ENCODE results near the gene H2AZ2.
"Not testable (repeated sequence)": the region's sequence is repeated elsewhere in the genome, so short reads cannot be mapped to it uniquely, and the experiment has no call there.

H2AZ2 gene

DNA sequence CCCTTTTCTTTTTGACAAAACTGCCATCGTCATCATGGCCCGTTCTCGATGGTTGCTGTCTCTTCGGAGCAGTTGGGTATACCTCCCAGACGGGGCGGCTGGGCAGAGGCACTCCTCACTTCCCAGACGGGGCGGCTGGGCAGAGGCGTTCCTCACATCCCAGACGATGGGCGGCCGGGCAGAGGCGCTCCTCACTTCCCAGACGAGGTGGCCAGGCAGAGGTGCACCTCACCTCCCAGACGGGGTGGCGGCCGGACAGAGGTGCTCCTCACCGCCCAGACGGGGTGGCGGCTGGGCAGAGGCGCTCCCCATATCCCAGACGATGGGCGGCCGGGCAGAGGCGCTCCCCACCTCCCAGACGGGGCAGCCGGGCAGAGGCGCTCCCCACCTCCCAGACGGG is 22.9 kb upstream of the H2AZ2 start:
- DNase-seq (ENCODE audit: low read depth): not testable (repeated sequence)

DNA sequence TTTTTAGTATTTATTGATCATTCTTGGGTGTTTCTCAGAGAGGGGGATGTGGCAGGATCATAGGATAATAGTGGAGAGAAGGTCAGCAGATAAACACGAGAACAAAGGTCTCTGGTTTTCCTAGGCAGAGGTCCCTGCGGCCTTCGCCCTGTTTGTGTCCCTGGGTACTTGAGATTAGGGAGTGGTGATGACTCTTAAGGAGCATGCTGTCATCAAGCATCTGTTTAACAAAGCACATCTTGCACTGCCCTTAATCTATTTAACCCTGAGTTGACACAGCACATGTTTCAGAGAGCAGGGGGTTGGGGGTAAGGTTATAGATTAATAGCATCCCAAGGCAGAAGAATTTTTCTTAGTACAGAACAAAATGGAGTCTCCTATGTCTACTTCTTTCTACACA is 22.4 kb upstream of the H2AZ2 start:
- not testable (repeated sequence) for DNase-seq (ENCODE audit: low read depth)

DNA sequence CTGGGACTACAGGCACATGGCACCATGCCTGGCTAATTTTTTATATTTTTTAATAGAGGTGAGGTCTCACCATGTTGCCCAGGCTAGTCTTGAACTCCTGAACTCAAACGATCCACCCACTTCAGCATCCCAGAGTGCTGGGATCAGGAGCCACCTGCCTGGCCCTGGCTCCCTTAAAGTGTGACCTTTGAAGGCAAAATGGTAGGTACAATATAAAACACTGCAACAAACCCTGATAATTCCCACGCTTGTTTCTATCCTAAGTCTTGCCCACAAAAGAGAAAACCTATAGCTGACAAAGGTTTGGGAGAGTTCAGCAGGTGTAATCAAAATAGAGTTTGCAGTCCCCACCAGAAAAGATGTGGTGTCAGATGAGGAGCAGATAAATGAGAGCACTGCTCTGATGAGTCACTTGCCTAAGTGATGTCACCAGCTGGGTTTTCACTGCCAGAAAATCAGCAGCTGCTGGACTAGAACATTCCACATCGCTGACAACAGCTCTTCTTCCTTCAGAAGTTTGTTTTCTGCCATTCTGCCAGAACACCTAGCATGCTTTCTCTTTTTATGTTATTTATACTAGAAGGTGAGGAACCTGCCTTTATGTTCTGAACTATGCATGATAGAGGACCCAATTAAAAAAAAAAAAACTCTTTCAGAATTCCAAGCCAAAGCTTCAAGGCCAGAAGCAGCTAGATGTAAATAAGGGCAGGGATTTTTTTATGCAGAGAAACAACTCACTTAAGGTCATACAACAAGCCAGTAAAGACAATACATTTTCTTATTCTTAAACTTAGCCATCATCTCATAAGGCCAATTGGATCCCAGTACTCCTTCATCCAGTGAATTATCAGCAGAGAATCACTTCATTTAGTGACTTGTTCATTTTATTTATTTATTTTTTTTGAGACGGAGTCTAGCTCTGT is 19.4 kb upstream of the H2AZ2 start:
- no peak for DNase-seq (ENCODE audit: low read depth)

DNA sequence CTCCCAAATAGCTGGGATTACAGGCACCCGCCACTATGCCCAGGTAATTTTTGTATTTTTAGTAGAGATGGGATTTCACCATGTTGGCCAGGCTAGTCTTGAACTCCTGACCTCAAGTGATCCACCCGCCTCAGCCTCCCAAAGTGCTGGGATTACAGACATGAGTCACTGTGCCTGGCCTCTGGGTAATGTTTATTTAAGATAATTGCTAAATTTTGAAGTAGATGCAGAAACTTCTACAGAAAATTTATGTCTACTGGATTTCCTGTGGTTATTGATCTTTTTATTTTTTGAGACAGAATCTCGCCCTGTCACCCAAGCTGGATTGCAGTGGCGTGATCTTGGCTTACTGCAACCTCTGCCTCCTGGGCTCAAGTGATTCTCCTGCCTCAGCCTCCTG is 14.1 kb upstream of the H2AZ2 start:
- DNase-seq (ENCODE audit: low read depth): not testable (repeated sequence)

DNA sequence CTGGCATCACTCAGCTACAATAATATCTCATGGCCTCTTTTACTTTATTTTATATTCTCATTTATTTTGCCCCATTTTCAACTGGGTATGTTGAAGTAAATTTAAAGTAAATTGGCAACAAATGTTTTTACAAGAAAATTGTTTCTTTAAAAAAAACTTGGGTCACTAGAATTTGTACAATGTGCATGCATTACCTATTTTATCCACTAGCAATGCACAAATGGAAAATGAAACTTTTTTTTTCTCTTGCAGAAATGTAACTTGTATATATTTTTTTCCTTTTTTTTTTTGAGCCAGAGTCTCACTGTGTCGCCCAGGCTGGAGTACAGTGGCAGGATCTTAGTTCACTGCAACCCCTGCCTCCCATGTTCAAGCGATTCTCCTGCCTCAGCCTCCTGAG is 10.3 kb upstream of the H2AZ2 start:
- no peak for DNase-seq (ENCODE audit: low read depth)

DNA sequence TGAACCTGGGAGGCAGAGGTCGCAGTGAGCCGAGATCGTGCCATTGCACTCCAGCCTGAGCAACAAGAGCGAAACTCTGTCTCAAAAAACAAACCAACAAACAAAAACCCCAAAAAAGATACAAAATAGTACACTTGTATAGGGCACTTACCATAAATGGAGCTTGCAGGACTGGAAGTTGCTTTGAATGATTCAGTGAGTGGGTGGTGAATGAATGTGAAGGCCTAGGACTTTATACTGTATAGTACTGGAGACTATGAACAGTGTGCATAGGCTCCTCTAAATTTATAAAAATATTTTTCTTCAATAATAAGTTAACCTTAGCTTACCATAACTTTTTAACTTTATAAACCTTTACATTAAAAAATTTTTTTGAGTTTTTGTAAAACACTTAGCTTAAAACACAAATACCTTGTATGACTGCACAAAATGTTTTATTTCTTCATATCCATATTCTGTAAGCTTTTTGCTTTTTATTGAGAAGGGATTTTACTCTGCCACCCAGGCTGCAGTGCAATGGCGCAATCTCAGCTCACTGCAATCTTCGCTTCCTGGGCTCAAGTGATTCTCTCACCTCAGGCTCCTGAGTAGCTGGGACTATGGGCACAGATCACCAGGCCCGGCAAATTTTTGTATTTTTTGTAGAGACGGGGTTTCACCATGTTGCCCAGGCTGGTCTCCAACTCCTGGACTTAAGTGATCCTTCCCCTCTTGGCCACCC is 6.9 kb upstream of the H2AZ2 start:
- DNase-seq (ENCODE audit: low read depth): no peak

DNA sequence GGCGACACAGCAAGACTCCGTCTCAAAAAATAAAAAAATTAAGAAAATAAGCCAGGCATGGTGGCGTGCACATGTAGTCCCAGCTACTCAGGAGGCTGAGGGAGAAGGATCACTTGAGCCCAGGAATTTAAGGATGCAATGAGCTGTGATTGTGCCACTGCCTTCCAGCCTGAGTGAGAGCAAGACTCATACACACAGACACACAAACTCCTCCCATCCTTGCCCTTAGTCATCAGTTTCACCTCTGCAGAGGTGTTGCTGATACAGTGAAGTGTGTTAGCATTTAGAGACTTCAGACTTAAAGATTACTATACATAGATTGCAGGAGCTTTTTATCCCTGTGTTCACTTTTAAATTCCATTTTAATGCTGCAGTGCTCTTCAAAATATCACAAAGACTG is 5.5 kb upstream of the H2AZ2 start:
- no peak for DNase-seq (ENCODE audit: low read depth)

DNA sequence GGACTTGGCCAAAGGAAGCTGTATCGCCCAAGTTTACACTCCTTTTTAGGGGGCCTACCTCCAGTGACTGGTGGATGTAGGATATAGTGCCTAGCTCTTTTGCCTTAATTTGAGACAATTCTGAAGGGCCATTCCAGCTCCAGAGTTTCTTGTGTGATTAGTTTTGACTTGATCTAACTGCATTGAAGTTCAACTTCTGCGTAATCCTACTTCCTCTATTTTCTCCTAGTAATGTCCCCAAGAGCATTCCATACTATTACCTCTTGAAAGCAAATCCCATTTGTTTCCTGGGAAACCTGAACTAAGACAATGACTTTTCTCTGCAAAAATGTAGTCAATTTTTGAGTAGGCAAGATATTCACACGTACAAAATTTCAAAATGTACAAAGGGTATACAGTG is 4.7 kb upstream of the H2AZ2 start:
- no peak for DNase-seq (ENCODE audit: low read depth)

DNA sequence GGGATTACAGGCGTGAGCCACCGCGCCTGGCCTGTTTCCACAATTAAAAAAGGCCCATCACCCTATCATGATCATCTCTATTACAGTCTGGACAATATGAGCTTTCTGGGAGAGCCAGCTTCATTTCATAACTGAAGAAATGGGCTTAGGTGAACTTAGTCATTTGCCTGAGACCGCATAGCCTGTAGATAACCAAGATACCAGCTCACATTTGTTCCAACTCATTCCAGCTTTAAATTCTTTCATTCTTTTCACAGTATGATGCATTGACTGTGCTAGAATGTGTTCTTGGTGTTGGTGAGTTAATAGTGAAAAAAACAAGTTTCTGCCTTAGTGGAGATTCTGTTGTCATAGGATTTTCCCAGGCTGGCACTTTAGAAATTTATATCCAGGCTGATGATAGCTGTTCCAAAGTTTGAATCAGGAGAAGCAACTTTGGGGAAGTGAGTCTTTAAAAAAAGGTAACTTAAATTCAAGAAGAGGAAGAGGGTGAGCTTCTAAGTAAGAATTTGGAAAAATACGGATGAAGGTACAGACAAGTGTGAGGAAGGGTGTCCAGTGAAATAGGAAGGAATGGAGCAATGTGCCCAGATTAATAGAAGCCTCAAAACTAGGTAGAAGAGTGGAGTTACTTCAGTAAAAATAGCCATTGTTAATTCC is 2.1 kb upstream of the H2AZ2 start:
- no peak for DNase-seq (ENCODE audit: low read depth)

DNA sequence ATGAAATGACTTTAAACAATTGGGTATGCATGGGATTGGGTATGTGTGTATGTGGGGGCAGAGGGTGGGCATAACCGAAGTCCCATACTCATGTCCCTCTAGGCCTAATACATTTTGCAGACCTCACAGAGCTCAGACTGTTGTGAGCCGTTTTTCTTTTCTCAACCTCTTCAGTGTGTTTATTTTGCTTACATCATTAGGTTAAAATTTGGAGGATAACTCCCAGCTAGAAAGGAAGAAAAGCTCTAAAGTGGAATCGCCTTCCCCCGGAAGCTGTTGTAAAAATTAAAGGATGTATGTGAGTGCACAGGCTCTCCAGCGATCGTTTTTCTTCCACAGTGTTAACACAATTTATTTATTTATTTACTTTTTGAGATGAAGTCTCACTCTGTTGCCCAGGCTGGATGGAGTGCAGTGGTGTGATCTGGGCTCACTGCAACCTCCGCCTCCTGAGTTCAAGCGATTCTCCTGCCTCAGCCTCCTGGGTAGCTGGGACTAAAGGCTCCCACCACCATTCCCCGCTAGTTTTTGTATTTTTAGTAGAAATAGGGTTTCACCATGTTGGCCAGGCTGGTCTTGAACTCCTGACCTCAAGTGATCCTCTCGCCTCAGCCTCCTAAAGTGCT is 1.5 kb upstream of the H2AZ2 start:
- no peak for DNase-seq (ENCODE audit: low read depth)

DNA sequence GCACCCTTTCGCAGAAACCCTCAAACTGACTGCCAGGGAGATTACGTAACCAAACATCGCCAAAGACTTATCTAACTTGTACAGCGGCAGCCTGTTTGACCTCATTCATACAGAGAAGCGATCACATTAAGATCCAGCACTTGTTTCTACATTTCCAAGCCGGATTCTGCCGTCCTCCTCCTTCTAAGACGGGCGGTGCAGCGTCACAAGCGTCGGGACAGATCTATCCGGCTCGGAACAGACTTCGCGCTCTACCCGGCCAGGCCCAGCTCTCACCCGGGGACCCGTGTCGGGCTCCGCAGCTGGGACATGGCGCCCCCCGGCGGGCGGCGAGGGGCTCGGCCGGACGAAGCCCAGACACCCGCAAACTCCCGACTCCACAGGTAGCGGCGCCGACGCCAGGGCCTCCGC is 373 bp downstream of the H2AZ2 start:
- peak; percentile 76 for DNase-seq (ENCODE audit: low read depth)

DNA sequence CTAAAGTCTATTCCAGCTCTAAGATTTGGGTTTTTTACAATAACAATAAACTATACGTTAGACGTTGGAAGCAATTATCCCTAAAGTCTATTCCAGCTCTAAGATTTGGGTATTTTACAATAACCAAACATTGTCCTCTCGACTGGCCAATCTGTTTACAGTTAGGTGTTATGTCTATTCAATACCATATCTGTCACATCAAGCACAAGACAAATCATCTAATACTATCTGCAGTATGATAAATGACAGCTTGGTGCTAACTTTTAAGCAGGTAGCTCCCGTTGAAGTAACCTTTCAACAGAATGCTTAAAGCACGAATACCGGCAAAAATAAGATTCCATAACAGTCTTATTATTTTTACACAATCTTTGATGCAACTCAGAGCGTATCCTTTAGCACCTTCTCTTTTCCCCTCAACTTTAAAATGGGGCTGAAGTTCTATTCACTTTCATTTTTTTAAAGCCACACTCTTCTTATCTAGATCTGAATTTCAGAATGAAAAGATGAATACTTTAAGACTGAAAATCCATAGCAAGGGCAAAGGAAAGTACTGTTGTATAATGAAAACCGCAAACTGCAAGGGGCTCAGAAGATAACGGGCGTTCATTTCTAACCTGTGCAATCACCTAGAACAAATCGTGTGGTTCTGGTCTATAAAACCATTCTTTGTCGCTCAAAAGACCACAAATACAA is 925 bp downstream of the H2AZ2 start:
- peak; percentile 7 for DNase-seq (ENCODE audit: low read depth)

DNA sequence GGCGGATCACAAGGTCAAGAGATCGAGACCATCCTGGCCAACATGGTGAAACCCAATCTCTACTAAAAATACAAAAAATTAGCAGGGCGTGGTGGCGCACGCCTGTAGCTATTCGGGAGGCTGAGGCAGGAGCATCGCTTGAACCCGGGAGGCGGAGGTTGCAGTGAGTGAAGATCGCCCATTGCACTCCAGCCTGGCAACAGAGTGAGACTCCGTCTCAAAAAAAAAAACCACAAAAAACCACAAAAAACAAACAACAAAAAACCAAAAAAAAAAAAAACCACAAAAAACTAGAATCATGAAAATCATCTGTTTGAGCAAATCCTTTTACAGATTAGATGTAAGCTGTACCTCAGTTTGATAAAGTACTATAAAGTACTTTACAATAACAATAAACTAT is 1.5 kb downstream of the H2AZ2 start:
- DNase-seq (ENCODE audit: low read depth): not testable (repeated sequence)

DNA sequence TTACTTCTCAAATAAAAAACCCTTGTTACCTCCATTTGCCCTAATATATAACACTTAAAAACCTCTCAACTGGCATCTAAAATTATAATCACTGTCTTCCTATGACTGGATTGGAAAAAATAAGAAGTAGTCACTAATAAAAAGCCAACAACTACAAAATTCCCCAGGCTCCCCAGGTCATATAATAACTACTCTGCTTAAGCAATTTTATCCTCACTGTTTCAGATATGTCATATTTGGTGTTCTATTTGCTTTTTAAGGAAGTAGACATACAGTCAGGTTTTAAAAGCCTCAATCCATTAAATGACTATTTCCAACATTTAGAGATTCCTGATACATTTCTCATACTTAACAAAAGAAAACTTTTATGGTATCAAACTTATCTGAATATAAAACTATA is 2.4 kb downstream of the H2AZ2 start:
- no peak for DNase-seq (ENCODE audit: low read depth)

DNA sequence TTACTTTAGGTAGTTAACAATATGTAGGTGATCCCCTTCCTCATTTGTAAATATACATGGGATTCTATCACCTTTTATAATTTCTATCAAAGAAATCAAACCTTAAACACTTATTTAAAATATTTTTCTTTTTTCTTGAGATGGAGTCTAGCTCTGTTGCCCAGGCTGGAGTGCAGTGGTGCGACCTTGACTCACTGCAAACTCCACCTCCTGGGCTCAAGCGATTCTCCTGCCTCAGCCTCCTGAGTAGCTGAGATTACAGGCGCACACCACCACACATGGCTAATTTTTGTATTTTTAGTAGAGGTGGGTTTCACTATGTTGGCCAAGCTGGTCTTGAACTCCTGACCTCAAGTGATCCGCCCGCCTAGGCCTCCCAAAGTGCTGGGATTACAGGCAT is 4.4 kb downstream of the H2AZ2 start:
- DNase-seq (ENCODE audit: low read depth): not testable (repeated sequence)

DNA sequence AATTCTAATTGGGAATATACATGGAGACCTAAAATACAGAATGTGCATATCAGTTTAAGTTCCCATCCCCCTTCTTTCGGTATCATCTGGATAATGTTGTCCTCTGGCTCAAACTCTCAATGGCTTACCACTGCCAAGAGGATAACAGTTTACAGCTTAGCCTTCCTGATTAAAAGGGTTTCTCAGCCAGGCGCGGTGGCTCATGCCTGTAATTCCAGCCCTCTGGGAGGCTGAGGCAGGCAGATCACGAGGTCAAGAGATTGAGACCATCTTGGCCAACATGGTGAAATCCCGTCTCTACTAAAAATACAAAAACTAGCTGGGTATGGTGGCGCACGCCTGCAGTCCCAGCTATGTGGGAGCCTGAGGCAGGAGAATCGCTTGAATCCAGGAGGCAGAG is 5.2 kb downstream of the H2AZ2 start:
- DNase-seq (ENCODE audit: low read depth): not testable (repeated sequence)

DNA sequence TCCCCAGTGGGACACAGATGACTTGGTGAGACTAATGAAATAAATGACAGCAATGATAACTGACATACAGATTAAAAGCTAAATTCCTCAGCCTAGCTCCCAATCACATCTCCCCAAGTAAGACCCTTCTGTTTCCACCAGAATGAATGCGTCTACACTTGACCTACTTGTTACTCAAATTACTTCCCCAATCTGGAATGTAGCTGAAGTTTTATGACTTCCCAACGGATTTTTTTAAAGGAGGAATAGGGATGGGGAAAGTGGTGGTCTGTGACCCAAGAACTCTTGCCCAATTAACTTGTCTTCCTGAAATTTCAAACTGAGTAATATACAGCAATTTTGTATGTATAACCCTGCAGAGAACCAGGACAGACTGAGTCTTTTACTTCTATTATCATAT is 9.1 kb downstream of the H2AZ2 start:
- DNase-seq (ENCODE audit: low read depth): no peak

DNA sequence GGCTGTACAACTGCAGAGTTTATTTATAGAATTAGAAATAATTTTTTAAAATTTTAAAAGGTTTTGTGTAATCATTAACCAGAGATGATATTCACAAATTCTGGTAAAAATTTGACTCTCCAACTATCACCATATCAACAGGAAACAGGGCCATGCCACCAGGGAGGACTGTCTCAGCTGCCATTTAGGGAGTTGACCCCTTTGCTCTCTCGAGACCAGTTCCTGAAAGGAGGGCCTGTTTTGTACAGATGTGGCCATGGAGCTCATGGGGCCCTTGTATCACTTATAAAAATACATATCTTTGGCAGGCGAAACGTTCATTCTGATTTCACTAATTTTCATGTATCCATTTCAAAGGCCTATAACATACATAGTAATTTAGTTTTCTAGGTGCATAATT is 20.3 kb downstream of the H2AZ2 start:
- no peak for DNase-seq (ENCODE audit: low read depth)

DNA sequence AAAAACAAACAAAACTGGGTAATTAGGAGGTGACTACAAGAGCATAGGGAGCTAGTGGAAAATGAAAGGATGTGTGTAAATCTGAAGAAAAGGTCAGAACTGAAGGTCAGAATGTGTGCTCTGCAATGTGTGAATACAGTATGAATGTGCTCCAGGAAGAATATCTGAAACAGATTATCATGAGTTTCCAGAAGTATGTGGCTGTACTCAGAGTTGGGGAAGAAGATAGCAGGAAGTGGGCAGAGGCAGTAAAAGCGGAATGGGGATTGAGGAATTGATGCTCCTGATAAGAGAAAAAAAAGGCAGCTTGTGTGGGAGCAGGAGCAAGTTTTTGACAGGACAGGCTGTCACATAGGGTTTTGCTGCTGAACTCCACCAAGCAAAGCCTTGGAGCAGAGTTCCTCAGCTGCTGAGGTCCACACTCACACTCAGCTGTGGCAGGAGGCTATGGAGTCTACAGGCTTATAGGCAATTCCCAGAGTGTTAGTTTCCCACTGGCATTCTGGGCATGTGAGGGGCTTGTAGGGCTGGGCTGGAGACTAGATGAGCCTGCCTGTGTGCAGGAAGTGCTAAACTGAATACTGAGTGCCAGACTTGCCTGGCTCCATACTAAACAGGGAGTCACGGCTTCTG is 22.9 kb downstream of the H2AZ2 start:
- no peak for DNase-seq (ENCODE audit: low read depth)

DNA sequence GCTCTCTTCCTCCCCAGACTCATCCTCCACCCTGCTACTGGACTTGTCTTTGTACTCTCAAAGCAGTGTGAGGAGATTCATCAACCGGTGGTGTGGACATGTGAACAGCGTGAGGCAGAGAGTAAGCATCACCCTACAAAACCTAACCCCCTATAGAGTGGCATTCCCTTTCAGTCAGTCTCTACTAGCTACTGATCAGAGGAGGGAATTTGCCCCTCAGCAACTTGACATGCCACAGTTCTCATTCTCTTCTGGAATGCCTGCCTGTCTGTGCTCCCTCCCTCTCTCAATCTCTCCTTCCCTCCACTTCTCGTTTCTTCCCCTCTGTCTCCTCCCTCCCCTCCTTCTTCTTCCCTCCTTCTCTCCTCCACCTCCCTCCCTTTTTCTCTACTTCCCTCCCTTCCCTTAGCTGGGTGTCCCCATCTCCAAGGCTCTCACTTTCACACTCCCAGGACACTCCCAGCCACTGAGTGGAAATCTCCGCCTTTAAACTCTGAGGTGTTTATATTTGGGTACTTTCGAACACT is 24.6 kb downstream of the H2AZ2 start:
- DNase-seq (ENCODE audit: low read depth): no peak

DNA sequence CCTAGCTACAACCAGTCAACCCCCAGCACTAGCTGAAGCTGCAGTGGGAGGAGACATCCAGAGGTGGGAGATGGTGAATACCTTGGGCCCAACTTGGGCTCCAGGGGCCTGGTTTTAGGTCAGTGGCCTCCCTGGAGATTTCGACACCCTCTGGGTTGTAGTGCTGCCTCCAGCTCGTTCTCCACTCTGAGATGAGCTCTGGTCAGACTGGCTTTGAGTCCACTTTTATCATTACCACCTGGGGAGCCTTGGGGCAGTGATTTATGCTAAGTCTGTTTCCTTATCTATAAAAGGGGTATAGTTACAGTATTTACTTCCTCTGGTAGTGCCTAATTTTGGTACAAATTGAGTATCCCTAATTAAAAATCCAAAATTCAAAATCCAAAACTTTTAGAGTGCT is 28.6 kb downstream of the H2AZ2 start:
- no peak for DNase-seq (ENCODE audit: low read depth)

All from activated T-helper 9 cell treated with anti-CD3 and anti-CD28 coated beads, Interleukin-2, amount 50 U/mL, for 16 hours (primary cell).